HG02571 (cell line): ENCODE data around the gene LRMDA.

Source experiments
- ATAC-seq: cut with Tn5 transposase; IDR thresholded peaks from one replicate; pipeline ENCODE4 v1.9.1; 2021; ENCODE audit warnings: mild to moderate bottlenecking, moderate library complexity; ENCODE audit not compliant: unreplicated experiment

LRMDA gene

DNA sequence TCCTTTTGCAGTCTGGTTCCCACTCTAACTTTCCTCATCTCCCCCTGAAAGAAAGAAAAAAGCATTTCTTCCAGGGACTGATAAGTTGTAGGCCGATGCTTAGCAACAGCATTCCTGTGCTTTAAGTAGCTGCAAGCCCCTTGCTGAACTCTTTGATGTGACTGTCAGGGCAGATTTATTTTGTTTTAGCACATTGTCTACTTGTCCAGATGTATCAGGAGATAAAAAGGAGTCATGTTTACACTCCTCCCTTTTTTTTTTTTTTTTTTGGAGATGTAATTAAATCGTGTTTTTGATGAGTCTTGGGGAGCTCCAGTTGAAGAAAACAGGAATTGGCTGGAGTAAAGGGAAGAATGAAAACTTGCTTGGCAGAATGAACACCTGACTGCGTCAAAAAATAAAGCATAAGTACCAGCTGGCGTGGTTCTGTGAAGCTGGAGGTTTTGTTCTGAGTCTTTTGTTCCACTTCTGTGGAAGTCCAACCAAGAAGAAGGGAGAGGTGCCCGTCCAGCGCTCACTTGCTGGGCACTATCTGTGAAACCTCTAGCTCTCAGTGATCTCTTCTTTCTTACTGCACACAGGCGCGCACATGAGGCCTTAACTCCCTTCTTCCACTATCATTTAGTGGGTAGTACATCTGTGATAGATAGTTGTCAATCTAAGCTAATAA, 871.7 kb downstream of the LRMDA start:
- no peak for ATAC-seq

DNA sequence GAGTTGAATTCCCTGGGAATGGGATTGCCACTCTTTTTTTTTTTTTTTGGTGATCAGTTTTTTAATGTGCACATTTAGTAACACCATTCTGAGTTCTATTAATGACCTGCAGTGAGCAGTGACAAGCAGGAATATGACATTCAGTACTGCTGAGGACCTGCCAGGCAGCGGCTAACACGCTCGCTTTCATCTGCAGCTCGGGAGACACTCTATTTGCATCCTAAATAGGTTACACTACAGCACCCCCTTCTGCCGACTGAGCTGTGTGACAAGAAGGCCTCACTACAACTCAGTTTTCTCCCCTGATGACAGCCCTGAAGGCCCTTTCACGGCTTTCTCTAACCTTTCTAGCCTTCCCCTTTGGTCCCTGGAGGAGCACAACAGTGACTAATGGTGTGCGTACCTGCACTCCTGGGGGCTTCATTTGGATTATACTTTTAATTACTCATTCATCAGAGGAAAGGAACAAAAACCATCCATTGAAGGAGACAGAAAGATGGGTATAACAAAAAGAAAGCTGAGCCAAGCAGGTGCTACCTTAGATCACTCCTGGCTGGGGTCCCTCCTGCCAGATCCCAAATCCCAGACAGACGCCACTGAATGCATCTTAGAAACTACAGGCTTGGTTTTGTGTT, 872.4 kb downstream of the LRMDA start:
- no peak for ATAC-seq

DNA sequence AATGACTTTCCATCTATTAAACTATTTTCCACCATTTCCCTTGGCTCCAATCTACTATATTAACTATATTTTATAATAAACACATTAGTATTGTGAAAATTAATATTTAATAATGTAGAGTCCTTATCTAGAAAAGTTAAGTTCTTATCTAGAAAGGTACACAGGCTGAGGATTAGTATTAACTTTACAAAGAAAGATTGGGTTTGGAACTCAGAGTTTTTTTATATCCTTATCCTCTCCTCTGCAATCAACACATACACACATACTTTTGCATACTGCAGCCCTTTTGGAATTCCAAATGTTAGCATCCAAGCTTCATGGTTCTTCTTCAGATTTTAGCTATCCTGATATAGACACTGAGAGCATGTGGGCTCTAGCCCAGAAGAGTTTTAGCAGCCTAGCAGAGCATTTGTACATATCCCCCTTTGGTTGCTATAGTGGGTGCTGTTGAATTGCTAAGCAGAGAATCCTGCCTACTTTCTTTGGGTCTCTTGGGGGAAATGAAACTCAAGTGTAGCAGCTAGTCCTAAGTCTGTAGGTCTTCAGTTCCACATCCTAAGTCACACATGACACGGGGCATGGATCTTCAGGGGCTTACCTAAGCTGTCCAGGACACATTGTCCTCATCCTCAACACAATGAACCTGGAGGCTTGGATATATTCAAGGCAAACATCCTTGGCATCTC, 874.6 kb downstream of the LRMDA start:
- no peak for ATAC-seq

DNA sequence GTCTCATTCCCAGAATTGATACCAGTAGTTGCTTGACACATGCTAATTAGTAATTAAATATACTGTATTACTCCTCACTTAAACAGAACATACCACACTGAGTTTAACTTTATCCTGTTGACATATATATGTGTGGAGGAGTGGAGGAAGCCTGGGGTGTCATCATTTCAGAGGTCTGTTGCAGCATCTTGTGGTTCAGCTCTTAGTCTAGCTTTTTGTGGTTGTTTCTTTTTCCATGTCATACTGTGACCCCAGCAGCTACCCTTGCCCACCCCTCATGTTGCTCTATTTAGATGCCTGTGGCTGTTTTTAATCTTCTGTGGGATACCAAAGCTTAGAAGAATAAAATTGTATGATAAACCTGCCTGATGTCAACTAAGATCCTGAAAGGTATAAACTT, 875.4 kb downstream of the LRMDA start:
- ATAC-seq: no peak

DNA sequence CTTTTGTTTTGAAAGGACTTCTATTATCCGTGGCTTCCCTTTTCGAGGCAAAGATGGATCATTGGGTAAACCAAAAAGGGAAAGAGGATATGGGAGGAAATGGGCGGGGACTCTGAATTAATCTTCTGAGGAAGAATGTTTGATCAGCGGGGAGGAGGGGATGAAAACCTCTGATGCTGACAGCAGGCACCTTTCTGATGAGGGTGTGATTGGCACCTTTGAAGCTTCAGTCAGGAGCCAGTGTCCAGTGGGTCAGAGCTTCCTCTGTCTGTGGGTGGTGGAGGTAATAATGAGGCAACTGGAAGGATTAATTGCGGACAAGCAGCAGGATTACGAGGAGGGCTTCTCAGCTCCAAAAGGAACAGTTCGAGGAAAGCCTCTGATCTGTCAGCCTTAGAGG, 877.6 kb downstream of the LRMDA start:
- ATAC-seq: no peak

DNA sequence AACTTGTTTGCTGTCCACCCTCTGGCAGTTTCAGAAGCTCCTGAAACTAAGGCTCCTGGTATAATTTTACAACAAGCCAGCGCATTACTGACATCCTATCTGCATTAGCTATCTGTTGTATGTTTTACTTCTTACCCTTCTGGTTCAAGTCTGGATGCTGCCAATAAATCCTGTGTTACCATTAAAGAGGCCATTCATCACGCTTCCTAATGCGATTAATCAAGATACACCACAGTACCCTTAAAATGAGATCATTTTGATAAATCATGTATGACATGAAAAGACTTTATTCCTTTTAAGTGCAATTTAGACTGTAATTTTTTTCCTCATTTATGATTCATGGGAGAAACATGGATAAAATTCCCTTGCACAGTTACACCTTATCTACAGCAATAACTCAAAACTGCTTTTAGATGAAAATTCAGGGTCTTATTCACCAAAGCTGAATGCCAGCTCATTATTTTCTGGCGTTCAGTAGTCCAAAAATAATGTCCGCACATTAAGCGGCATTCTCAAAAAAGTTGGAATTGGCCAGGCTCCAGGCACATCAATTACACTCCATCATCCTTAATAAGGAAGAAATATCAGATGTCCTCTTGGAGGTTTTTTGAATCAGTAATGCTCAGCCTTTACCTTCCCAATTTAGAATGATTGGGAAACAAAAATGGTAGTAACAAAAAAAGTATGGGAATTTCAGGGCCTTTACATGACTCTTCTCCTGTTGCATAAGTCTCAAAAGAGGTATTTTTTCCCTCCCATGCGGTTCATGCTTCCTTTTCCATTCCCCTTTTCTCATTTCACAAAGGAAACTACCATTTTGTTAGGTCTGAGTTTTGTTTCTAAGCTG, 878.5 kb downstream of the LRMDA start:
- ATAC-seq: no peak

DNA sequence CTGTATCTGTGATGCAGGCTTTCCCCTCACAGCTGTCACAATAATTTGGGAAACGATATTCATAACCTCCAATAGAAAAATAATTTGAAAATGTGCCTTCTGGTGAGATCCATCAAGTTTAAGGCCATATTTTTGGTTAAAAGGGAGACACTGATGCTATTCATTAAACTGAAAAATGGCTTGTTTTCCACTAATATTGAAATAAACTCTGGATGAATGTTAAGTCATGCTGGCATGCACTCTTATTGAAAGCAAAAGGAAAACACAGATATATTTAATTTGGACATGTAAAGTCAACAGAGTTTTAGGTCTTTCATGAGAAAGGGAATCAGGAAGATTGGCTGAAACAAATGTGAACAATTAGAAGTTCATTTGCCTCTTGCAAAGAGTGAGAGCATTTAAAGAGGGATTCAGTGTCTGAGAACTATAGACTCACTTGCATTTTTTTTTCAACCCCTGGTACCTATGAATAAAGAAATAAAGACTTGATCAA, 879.2 kb downstream of the LRMDA start:
- ATAC-seq: no peak

DNA sequence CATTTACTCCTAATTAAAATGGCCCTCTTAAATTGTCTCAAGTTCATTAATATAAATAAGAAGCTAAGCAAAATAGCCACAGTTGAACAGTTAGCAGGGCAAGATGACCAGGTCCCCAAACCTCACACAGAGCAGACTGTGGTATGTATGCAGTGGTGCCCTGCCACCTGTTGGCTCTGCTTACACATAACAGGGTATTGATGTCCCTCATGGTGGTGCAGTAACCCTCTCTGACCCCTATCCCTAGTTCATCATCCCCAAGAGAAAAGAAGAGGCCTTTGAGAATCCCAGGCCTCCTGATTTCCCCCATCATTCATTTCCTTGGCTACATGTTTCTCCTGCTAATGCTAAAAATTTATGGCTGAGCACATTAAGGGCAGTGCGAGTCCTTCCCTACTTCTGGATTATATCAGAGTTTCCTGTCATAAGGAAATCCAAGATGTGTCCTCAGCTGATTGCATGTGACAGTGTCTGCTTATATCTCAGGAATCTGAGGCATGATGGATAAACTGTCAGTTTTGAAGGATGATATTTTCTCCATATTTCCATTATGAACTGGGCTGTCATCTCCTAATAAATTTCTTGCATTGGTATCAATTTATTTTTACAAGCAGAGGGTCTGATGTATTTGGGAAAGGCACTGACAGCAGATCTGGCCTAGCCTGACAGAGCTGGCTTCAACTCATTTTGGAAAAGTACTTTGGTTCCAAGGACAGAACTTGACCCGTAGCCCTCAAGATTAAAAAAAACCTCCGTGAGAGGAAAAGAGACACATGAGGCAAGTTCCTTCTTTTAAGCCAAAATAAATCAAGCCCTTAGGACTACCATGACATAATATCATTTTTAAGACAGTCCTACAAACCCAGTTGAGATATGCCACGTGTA, 880.6 kb downstream of the LRMDA start:
- no peak for ATAC-seq

DNA sequence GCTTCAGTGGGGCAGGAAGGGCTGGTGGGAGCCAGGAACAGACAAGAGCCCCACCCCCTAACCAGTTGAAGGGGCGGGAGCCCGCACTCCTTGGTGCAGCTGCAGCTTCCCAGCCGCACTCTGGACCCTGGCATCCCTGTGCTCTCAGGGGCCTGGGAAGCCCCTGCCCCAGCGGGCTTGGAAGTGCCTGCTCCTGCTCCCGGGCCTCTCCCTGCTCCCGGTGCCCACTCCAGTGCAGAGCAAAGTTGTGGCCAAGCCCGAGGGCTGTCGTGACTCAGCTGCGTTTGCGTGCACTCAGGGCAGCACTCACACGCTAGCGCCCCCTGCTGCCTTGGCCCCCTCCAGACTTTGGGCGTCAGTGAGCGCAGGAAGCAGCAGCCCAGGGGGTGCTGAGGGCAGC, 883.8 kb downstream of the LRMDA start:
- no peak for ATAC-seq

DNA sequence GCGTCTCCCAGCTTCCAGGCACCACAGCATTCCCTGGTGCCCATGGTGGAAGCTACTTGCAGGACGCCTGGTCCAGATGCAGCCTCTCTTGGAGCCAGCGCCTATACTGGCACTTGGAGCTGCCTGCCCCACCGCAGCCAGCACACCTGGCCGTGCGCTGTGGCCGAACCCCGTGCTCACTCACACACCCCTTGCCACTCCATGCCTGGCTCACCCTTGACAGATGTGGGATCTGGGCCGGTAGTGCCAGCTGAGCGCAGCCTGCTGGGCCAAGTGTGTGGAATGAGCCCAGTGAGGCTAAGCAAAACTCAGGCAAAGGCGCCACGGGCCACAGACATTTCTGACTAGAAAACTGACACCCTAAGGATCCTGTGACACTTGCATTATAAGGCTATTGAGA, 884.8 kb downstream of the LRMDA start:
- no peak for ATAC-seq

DNA sequence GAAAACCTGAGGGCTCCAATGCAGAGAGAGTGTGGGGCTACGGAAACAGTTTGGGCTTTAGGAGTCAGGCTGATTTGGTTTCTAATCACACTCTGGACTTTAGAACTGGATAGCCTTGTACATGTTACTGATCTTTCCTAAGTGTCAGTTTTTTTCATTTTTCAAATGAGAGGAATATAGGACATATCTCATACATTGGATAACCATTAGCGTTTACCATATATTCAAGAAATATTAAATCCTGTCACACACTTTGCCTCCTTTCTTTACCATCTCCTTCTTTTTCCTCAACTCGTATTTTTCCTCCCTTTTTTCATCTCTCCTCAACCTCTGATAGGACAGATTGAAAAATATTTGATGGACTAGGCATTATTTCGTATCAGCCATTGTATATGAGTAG, 885.7 kb downstream of the LRMDA start:
- no peak for ATAC-seq

DNA sequence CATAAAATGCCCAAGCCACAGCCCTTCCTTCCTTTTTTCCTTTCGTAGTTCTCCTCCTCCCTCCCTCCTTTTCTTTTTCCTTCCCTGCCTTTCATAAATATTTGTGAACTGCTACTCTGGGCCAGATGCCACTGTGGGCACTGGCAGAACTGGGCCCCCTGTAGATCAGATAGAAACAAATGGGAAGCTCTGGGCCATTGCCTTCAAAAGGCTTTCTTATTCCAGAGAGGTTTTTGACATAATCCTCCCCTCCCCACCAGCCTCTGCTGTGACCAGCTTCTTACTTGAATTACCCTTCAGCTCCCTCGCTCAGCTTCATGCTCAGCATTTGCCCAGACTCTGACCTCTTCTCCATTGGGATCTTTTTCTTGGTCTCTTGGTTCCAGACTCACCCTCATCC, 886.8 kb downstream of the LRMDA start:
- ATAC-seq: no peak

DNA sequence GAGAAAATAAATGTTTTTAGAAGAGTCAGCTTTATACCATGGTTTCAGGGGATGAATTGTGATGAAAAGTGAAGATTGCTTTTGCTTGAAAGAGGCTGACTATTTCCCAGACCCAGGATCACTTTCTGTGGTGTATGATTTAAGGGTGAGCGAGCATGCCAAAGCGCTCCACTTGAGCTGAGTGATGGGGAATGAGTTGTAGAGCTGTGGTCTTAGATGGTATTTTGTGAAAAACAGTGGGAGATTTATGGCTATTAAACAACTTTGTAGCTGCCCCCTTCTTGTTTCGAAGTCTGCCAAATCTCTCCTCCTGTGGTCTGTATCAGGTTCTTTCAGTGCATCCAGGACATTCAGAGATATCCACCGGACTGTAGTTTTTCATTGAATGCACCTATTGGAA, 888.2 kb downstream of the LRMDA start:
- no peak for ATAC-seq

DNA sequence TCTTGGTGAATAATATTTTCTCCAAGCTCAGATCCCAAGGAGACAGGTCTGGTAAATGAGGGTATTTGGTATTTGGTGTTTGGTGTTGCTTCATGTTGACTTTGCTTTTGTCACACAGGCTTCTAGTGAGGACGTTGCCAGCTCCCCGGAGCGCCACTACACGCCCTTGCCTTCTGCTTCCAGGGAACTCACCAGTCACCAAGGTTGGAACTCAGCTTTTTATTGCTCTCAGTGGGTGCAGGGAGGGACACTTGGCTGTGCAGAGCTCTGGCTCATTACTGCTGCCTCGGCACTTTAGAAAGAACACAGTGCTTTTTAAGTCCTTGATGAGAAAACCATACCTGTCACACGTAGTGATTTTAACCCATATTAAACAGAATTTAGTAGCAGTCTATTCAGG, 892.9 kb downstream of the LRMDA start:
- ATAC-seq: no peak

DNA sequence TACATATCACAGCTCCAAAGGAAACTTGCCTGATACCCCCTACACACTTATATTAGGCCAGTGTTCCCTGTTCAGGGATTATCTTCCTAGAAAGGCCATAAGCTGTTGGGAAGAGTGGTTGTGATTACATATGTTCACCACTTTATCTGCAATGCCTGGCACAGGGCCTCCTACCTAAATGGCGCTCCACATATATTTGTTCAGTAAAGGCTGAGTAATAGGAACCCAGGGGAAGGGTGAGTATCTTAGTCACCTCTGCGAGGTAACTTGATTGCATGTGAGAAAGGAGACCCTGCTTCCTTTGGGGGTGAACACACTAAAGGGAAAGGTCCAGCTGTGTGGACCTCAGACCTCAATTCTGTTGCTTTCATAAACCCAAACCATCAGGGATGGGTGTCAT, 896.0 kb downstream of the LRMDA start:
- ATAC-seq: no peak

DNA sequence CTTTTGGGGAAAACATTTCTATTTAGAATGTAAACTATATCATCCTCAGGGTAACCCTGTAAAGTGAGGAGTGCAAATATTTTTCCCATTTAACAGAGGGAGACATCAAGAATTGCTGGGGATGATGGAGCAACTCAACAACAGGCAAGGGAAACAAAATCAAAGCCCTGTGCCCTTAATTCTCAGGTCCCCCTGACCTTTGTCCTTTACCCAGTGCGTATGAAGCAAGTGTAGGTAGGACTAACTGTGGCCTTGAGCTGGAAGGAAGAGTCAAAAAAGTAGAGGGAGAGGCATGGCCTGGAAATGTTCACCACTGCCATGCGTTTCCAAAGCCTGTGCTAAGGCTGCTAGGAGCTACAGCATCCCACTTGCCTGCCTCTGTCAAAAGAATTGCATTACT, 896.9 kb downstream of the LRMDA start:
- no peak for ATAC-seq

DNA sequence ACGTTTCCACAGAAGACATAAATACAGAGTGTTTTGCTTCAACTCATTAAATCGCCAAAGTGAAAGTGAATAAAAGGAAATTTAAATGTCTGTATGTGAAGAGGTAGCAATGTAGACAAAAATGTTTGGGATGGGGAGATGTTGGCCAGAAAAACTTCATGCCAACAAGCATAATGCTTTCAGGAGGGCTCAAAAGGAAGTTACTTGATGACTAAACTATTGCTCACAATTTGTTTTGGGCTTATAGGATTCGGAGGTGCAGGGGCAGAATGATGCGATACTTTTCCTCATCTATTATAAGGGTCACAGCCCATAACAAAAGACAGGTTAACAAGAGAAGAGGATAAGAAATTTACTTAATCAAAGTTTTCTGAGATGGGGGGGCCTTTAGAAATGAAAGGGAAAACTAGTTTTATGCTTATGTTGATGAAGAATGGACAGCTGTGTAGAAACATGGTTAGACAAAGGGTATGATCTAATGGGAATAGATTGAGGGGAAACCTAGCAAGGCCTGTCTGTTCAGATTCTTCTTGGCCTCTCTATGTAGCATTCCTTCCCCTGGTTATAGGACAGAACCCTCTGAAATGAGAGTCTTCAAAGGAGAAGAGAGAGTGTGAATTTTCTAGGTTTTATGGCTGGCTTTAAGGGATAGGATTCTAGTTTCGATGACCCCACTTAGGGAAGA, 898.6 kb downstream of the LRMDA start:
- ATAC-seq: no peak

DNA sequence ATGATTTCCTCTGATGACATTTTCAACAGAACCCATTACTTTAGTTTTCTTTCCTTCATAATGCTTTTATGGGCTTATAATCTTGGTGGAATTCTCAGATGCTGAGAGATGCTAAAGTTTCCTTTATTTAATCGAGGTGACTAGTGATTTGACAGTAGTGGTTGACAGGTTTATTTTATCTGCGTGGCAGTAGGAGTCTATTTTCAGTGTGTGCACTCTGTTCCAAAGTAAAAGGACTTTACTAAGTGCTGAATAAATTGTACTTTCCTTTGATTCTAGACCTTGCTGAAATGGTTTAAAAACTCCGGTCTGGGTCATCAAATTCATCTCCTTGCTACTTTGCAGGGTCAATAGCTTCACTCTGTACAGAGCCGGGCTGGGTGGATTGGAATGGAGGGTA, 900.3 kb downstream of the LRMDA start:
- ATAC-seq: no peak

DNA sequence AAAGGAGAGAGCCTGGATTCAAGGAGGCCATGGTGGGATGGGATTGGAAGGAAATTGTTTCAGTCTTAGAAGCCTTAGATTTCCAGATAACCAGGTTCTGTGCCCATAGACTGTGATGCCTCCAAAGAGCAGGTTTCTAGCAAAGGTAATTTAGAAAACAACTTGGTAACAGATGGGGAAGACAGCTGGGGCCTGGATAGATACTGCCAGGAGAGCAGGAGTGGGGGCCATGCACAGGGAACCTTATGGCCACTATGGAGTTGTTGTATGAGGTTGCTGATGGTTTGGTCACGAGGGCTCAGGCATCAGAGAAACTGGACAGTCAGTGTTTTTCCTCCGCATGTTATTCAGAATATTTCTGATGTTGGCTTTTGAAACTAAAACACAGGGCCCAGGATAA, 901.9 kb downstream of the LRMDA start:
- ATAC-seq: no peak

DNA sequence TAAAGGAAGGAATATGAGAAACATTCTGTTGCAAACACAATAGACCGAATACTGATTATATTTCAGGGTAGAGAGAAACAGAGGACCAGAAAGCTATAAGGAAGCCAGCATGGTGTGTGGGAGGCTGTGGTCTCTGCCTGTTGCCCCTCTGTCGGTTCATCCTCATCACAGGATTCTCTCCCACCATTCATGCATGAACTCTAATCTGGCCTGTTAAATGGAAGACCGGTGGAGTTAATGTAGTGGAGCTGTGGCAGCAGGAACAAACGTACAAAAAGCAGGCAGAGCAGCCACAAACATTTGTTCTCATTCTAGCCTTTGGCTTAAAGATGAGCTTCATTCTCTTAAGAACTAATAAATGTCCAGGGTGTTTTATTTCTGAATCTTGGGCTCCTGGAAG, 902.4 kb downstream of the LRMDA start:
- no peak for ATAC-seq
